ENCODE results near the gene PPEF1. TPM values are rescaled to one million over a fixed set of nuclear protein-coding genes. Genes with fewer than 3 reads are reported as not detected.
A peak's percentile ranks its signal among the peaks of the same experiment; 100 is the strongest.

PPEF1 gene
- total and polyA plus RNA-seq, 11 donors = 0.11 to 0.82 (median 0.60) TPM; not detected in 4

- Histone ChIP-seq H3K36me3 (no peaks in the 10 kb centered on the region), H3K9me3 (peaks cover 0 to 8% (median 0%) of the 10 kb centered on the region in 12 donors), H3K4me3 (no peak overlapping the region), H3K27ac (no peak overlapping the region), H3K4me1 (no peaks in the 10 kb centered on the region), H3K27me3 (no peaks in the 10 kb centered on the region)
- 57 to 74% (median 68%) methylated on average over 1 of the region's 1 CpG for WGBS, 4 donors
- no peak for TF ChIP-seq POLR2A (IDR thresholded peaks at IDR 0.05)
- no peak for TF ChIP-seq CTCF (IDR thresholded peaks at IDR 0.05)
- ATAC-seq (no peak), DNase-seq (no peak)
- intact Hi-C loops (cut with DNase I) = no loop called here
Observed at GRCh38 chrX:18856645-18856997, 149.2 kb downstream of the PPEF1 start.

GRCh38 chrX:18861511-18861910 lies 154.1 kb downstream of the PPEF1 start:
- intact Hi-C loops (cut with DNase I) = no loop called here

GRCh38 chrX:18864390-18864920 lies 157.0 kb downstream of the PPEF1 start:
- H3K36me3 ChIP-seq = no peaks in the 10 kb centered on the region
- H3K27ac ChIP-seq = no peak overlapping the region
- no peaks in the 10 kb centered on the region for H3K27me3 ChIP-seq
- TF ChIP-seq CTCF (IDR thresholded peaks at IDR 0.05) (no peak), POLR2A (IDR thresholded peaks at IDR 0.05) (no peak)
- 87 to 94% (median 88%) methylated on average over 15 of the region's 15 CpGs for WGBS, 4 donors
- ATAC-seq = no peak
- H3K4me3 ChIP-seq = no peak overlapping the region
- DNase-seq = no peak
- H3K9me3 ChIP-seq = no peaks in the 10 kb centered on the region
- intact Hi-C loops (cut with DNase I) = no loop called here
- no peaks in the 10 kb centered on the region for H3K4me1 ChIP-seq

More at GRCh38 chrX:18861511-18861910, 154.1 kb downstream of the PPEF1 start:
- TF ChIP-seq POLR2A (IDR thresholded peaks at IDR 0.05) (no peak), CTCF (IDR thresholded peaks at IDR 0.05) (no peak)
- Histone ChIP-seq H3K27ac (no peak overlapping the region), H3K27me3 (no peaks in the 10 kb centered on the region), H3K36me3 (no peaks in the 10 kb centered on the region), H3K9me3 (peaks cover 0 to 8% (median 0%) of the 10 kb centered on the region in 12 donors), H3K4me1 (no peaks in the 10 kb centered on the region), H3K4me3 (no peak overlapping the region)
- DNase-seq (no peak), ATAC-seq (no peak)
- WGBS, 4 donors = 88 to 97% (median 94%) methylated on average over 5 of the region's 5 CpGs

- no peak for TF ChIP-seq CTCF (IDR thresholded peaks at IDR 0.05)
- TF ChIP-seq POLR2A (IDR thresholded peaks at IDR 0.05) = no peak
- H3K4me3 ChIP-seq = no peak overlapping the region
- intact Hi-C loops (cut with DNase I) = loop anchor here in 1 of 10 donors (10.0 kb wide), 1 partner anchor 197 kb away; the partner anchor contains the start of gene RS1
- H3K27me3 ChIP-seq = no peaks in the 10 kb centered on the region
- peaks cover 0 to 4% (median 0%) of the 10 kb centered on the region in 12 donors for H3K9me3 ChIP-seq
- H3K4me1 ChIP-seq = peaks cover 0 to 25% (median 10%) of the 10 kb centered on the region in 12 donors
- no peaks in the 10 kb centered on the region for H3K36me3 ChIP-seq
- 46 to 66% (median 57%) methylated on average over 9 to 10 of the region's 10 CpGs for WGBS, 4 donors
- DNase-seq = no peak
- peak in 3 of 4 donors; percentile 19 to 44 (median 39) for ATAC-seq
- peak overlapping the region in 10 of 12 donors; percentile 8 to 84 (median 68) for H3K27ac ChIP-seq
Observed at GRCh38 chrX:18871161-18871890, 163.9 kb downstream of the PPEF1 start.
